NOMO-1 (cell line): Measurements from ENCODE around the gene CWH43.
"Not testable (repeated sequence)": the region's sequence is repeated elsewhere in the genome, so short reads cannot be mapped to it uniquely, and the experiment has no call there.

Experiments
- DNase-seq, 2 experiments: peaks; one replicate each; lab custom pipeline; 2025; ENCODE audit not compliant: unreplicated experiment in 2 of 2; lab: John Stamatoyannopoulos, UW

CWH43 gene

DNA sequence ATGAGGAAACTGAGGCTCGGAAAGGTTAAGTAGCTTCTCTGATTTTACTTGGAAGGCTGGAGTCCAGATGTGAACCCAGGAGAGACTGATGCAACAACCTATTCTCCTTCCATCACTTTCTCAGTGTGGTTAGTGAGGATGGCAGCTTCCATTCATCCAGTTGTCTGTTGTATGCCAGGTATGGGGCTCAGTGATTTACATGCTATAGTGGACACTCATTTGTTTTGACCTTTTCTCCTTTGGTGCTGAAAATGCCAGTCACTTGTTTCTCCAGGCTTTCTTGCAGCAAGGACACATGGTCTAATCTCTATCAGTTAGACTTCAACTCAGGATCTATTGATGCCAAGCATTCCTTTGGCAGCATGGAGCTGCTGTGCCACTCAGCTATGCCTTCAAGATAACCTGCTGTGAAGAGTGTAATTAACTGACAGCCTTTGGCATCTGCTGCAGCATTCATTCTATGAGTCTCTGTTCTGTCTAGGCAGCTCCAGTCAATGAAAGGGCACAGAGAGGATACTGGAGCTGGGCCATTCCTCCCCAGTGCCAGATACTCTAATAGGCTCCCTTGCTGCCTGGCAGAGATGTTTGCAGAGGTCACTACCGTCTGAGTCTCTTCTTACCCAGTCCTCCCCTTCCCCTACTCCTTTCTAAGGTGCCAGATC, 11.0 kb upstream of the CWH43 start:
- DNase-seq, result no peak

DNA sequence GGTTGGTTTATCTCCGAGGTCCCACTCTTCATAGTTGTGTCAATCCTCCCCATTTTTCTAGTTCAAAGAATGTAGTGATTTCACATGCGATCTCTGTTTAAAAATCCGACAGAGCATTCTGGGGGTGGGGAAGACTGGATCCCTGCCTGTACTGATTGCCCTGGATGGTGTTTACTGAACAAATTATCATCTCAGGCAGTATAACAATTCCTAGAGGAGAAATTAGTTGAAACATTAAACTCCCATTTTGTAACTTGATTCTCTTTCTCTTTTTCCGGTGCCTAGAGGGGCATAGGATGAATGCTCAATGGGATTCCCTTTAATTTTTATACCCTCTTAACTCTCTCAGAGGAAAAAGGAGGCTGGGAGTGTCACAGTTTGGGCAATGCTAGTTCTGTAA, 10.0 kb upstream of the CWH43 start:
- DNase-seq, result no peak

DNA sequence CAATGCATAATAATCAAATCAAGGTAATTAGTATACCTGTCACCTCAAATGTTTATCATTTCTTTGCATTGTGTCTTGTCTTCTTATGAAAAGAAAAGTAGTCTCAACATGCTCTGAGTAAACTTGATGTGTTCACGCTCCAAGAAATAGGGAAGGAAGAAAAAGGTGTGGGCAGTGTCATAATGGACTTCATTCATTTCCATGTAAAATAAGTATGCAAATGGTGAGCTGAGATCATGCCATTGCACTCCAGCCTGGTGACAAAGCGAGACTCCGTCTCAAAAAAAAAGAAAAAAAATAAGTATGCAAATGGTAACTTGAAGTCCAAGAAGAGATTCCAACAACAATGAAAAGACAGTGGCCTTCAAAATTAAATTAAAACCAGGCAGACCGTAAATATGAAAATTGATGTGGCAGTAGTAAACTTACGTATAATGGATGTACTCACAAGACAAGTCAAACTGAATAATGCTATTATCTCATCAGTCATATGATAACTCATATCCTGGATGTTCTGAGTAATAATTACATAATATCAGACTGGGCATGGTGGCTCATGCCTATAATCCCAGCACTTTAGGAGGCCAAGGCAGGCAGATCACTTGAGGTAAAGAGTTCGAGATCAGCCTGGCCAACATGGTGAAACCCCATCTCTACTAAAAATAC, 6.0 kb upstream of the CWH43 start:
- DNase-seq, result no peak

DNA sequence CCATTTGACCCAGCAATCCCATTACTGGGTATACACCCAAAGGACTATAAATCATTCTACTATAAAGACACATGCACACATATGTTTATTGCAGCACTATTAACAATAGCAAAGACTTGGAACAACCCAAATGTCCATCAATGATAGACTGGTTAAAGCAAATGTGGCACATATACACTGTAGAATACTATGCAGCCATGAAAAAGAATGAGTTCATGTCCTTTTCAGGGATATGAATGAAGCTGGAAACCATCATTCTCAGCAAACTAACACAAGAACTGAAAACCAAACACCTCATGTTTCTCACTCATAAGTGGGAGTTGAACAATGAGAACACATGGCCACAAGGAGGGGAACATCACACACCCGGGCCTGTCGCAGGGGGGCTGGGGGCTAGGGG, 2.1 kb upstream of the CWH43 start:
- DNase-seq, result not testable (repeated sequence)

DNA sequence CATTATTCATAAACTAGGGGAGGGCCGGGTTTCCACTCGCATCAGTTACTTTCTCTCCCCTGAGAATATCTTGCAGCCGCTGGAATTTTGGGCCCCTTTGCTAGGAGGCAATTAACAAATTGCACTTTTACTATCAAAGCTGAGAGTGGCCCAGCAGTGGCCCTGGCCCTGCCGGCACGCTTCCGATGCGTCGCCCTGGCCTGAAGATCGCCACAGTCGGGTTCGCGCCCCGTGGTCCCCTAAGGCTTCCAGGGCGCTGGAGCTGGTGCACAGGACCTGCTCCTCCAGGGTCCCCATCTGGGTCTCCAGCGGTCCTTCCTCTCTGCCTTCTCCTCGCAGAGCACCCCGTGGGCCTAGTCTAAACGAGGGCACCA, 486 bp upstream of the CWH43 start:
- DNase-seq, result no peak

DNA sequence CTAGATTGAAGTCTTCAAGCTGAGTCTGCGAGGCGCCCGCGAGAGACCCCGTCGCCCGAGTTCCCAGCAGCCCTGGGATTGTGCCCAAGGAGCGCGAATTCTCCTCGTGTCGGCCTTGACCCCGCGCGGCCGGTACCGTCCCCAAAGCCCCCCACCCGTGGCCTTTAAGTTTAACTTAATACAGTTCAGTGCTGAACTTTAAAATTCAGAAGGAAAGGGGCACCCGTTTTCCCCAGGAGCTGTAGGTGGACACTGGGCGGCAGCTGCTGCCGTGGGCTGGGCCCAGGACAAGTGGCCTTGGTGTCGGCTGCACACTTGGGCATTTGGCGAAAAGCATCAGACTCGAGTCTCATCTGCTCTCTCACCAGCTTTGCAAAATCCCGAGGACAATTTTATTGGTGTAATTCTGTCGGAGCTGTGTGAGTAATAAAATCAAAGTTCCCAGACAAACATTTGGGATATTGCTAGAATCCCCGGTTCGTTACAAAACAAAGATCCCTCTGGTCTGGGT, 634 bp downstream of the CWH43 start:
- DNase-seq, result no peak

DNA sequence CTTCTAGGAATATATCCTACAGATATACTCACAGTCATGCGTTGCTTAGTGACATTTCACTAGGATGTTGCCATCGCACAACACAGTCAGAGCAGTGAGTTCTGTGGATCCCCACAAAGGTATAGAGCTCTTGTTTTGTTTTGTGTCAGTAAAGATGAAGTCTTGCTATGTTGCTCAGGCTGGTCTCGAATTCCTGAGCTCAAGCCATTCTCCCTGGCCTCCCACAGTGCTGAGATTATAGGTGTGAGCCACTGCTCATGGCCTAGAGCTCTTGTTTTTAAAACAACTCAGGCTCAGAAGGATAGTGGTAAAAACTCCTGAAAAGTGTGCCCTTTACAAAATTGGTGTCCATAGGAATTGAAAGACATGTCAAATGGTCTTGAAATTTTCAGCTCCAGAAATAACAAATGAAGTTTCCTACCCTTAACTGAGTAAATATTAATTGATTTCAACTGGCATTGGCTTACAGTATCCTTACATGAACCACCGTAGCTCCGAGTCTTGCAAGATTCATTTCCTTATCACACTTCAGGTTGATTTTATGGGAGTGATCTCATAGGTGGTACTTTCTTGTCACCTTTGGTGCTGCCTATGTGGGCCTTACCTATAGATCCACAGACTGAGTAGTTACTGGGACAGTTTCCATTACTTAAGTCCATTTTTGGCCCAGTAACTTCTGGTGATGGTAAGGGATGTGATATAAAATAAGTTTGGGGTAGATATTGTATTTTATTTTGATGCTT, 3.6 kb downstream of the CWH43 start:
- DNase-seq, result no peak

DNA sequence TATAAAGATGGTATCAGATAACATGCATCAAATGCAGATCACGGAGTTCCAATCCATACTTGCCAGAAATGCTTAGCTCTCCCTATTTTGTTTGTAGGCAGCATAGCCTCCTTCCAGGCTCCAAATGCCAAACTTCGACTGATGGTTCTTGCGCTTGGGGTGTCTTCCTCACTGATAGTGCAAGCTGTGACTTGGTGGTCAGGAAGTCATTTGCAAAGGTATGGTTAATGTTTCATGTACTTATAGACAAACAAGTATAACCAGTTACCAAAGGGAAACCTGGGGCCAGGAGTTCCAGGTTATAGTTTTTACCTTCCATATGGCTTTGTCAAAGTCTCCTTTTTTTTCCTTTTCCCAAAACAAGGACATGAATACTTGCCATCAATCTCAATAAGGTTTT, 5.3 kb downstream of the CWH43 start:
- no peak for DNase-seq

DNA sequence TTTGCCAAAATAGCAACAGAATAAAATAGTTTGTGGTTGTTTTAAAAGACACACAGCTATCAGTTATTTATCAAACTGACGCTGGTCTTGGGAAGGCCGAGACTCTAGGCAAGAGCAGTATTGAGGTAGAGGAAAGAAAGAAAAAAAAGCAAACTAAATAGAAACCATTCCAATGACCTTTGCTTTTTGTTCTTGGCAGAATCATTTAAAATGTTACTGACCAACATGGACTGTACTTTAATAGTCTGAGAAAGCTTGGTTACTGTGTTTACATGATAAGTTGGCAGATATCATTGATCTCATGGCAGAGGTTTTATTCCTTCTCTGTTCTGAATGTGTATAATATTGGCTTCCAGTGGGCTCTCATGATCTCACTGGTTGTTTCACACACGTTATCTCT, 11.9 kb downstream of the CWH43 start:
- no peak for DNase-seq

DNA sequence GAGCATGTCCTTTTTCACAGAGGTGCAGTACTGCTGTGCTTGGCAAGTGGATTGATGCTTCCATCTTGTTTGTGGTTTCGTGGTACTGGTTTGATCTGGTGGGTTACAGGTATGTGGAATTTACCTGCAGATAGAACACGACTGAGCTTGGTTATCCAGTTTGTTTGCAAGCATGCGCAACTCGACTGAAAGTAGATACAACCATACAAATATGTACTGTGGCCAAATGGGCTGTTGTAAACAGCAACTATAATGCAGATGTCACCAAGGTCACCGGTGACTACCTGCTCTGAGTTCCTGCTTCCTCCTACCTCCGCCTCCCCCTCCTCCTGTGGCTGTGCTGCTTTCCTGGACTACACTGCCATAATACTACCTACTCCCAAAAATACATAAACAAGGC, 12.4 kb downstream of the CWH43 start:
- no peak for DNase-seq

DNA sequence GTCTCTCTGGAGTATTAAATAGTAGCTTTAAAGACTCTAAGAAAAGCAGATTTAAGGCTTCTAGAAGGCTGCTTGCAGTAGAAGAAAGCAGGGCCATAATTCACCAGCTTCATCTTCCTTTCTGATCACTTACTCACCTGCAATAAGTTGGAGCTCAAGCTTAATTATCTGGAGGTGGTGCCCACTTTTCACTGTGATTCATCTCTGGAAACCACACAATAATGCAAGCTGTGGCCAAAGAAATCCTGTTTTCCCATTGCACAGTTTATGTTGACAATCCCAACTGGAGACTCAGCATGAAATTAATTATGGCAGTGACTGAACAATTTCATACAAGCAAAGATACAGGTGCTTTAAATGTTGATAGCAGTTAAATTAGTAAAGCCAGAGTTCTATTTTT, 14.7 kb downstream of the CWH43 start:
- DNase-seq, result no peak

DNA sequence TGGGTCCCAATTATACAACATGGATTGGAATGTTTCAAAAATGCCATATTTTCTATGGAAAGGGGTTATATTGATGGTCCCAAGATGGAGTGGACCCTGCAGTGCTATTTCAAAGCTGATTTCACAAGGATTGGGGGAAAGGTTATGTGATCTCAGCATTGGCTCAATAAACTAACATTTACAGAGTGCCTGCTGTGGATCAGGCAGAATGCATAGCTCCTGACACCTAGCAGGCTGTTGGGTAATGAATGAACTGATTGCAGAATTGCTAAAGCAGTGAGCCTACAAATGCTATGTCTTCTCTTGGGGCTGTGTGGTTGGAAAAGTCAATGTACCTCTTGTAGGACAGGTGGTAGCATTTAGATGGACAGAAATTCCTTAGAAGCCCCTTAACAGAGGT, 16.9 kb downstream of the CWH43 start:
- no peak for DNase-seq

DNA sequence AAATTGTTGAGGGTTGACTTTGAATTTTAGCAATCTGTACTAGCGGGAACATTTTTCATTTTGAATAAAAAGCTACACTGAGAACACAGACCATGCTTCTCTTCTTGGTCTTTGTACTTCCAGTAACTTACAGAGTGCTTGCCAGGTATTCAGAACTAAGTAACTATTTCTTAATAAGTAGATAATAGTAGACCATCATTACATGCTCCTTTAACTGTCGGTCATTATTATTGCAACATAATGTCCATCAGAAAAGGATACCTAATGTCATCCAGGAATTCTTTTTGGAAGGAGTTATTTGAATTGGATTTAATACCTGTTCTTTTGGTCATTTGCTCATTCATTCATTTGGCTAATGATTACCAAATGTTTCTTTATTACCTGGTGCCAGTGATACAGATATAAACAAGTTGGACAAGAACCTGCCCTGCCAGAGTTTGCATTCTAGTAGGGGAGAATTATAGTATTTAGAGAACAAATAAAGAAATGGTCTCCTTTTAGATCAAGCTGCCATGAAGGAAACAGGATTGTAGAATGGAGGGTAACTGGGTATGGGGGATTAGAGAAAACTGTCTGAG, 32.7 kb downstream of the CWH43 start:
- DNase-seq, result no peak

DNA sequence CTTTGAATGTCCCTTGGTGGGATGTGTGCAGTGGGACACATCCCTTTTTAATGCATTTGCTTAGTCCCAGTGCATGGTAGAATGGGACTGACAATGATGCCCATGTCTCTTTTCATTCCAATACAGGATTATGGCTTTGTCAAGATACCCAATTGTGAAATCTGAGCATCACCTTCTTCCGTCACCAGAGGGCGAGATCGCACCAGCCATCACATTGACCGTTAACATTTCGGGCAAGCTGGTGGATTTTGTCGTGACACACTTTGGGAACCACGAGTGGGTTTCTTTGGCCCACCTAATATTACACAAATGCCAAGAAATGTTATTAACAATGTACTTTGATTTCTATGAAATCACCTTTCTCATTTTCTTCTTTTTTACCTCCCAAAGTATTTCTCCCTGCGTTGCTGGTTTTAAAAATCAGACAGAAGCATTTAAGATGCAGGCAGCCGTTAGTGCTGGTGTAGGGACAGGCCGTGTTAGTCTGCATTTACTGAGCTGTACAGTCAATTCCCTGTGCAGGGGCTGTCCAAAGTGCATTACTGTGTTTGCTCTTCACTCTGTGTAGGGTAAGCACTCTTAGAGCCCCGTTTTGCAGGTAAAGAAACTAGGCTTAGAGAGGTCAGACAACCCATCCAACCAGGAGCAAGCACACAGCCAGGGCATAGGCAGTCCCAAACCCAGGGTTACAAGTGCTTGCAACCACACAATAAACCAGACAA, 46.5 kb downstream of the CWH43 start:
- DNase-seq, result no peak

DNA sequence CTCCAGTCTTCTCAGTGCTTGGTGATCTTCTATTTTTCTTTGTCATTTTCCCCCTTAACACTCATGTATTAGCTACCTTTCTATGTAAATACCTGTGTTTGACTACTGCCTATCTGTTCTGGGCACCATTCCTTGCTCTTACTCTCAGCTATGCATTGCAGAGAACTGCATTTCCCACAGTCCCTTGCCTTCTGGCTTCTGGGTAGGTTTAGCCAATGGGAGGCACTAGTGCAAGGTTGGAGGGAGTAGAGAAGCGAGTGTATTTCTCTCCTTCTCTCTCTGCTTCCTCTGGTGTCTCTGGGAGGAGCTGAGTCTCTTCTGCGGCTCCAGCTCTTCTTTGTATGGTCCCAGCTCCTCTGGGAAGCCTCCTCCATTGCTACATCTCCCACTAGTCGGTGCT, 50.5 kb downstream of the CWH43 start:
- no peak for DNase-seq

DNA sequence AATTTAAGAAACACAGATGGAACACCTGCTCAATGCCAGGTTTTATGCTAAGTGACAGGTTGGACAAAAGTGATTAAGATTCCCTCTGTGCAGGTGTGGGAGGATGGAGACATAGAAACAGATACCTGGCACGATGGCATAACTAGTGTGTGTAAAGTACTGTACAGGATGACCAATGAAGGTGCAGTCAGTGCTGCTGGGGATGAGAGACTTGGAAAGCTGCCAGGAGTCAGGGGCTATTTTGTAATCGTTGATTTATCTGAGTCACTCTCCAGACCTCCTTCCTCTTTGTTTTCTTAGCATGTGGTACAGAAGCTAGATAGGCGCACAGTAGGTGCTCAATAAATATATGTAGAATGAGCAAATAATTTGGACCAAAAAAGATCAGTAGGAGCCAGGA, 58.2 kb downstream of the CWH43 start:
- DNase-seq, result no peak

DNA sequence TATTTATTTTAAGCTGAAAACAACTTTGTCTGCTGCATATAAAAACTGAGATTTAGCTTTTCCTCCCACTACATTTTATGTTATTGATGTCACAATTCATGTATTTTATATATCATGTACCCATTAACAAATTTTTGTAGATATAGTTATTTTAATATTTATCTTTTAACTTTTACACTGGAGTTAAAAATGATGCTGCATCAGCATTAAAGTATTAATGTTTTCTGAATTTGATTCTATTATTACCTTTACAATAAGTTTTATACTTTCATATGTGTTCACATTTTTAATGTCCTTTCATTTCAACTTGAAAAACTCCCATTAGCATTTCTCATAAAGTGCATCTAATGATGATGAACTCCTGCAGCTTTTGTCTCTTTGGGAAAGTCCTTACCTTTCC, 72.2 kb downstream of the CWH43 start:
- no peak for DNase-seq

DNA sequence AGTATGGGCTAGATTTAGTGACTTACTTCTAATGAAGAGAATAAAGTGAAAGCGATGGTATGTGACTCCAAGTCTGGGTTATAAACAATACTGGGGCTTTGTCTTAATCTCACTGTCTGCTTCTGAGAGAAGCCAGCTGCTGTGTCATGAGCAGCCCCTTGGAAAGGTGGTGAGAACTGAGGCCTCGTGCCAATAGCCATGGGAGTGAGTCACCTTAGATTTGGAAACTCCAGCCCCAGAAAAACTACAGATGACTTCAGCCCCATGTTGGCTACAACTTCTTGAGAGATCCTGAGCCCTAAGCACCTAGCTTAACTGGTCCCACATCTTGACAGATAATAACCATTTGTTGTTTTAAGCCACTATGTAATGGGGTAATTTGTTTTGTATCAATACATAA, 77.6 kb downstream of the CWH43 start:
- no peak for DNase-seq

DNA sequence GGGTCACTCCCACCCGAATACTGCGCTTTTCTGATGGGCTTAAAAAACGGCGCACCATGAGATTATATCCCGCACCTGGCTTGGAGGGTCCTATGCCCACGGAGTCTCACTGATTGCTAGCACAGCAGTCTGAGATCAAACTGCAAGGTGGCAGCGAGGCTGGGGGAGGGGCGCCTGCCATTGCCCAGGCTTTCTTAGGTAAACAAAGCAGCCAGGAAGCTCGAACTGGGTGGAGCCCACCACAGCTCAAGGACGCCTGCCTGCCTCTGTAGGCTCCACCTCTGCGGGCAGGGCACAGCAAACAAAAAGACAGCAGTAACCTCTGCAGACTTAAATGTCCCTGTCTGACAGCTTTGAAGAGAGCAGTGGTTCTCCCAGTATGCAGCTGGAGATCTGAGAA, 86.1 kb downstream of the CWH43 start:
- not testable (repeated sequence) for DNase-seq

DNA sequence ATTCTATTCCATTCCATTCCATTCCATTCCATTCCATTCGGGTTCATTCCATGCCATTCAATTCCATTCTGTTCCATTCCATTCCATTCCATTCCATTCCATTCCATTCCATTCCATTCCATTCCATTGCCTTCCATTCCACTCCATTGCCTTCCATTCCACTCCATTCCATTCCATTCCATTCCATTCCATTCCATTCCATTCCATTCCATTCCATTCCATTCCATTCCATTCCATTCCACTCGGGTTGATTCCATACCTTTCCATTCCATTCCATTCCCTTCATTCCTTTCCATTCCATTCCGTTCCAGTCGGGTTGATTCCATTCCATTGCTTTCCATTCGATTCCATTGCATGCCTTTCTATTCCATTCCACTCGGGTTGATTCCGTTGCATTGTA, 105.8 kb downstream of the CWH43 start:
- DNase-seq, result not testable (repeated sequence)

DNA sequence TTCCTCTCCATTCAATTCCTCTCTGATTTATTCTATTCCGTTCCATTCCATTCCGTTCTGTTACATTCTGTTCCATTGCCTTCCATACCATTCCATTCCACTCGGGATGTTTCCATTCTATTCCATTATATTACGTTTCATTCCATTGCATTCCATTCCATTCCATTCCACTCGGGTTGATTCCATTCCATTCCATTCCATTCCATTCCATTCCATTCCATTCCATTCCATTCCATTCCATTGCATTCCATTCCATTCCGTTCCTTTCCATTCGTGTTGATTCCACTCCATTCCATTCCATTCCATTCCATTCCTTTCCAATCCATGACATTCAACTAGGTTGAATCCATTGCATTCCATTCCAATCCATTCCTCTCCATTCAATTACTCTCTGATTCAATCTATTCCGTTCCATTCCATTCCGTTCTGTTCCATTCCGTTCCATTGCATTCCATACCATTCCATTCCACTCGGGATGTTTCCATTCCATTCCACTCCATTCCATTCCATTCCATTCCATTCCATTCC, 106.6 kb downstream of the CWH43 start:
- not testable (repeated sequence) for DNase-seq
